HFF-Myc (cell line): Measurements from ENCODE around the gene TRIP11.

Experiments
- DNase-seq: peaks from one replicate; pipeline ENCODE4 v3.0.0-alpha.2; 2011; ENCODE audit warnings: low read depth; ENCODE audit errors: extremely low read depth
- H3K4me3 ChIP-seq: replicated peaks from 2 replicates; pipeline ENCODE4 v1.5.1; 2011; ENCODE audit warnings: low read depth, mild to moderate bottlenecking, control low read depth, low read length
- TF ChIP-seq, protein P1 (sequence below): IDR thresholded peaks from 2 replicates; pipeline ENCODE4 v1.5.1; 2012; ENCODE audit warnings: mild to moderate bottlenecking, low read depth, low read length, control low read depth; ENCODE audit errors: missing control alignments

Gene TRIP11

DNA sequence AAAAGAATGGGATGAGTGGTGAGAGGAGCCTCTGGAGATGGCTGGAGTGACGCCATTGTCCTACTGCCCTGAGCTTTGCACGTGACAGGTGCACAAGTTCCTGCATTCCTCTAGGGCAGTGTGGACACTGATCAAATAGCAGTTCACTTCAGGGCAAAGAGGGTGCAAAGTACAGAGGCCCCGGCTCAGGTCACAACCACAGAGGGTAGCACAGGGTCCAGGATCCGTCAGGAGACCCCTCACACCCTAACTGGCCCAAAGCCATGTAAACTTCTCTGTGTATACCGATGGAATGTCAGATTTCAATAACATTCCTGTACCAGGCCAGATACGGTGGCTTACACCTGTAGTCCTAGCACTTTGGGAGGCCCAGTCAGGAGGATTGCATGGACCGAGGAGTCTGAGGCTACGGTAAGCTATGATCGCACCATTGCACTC lies 82.0 kb downstream of the TRIP11 start:
- TF ChIP-seq, protein P1, sequence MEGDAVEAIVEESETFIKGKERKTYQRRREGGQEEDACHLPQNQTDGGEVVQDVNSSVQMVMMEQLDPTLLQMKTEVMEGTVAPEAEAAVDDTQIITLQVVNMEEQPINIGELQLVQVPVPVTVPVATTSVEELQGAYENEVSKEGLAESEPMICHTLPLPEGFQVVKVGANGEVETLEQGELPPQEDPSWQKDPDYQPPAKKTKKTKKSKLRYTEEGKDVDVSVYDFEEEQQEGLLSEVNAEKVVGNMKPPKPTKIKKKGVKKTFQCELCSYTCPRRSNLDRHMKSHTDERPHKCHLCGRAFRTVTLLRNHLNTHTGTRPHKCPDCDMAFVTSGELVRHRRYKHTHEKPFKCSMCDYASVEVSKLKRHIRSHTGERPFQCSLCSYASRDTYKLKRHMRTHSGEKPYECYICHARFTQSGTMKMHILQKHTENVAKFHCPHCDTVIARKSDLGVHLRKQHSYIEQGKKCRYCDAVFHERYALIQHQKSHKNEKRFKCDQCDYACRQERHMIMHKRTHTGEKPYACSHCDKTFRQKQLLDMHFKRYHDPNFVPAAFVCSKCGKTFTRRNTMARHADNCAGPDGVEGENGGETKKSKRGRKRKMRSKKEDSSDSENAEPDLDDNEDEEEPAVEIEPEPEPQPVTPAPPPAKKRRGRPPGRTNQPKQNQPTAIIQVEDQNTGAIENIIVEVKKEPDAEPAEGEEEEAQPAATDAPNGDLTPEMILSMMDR: no peak
- no peak overlapping the region for H3K4me3 ChIP-seq
- no peak for DNase-seq

DNA sequence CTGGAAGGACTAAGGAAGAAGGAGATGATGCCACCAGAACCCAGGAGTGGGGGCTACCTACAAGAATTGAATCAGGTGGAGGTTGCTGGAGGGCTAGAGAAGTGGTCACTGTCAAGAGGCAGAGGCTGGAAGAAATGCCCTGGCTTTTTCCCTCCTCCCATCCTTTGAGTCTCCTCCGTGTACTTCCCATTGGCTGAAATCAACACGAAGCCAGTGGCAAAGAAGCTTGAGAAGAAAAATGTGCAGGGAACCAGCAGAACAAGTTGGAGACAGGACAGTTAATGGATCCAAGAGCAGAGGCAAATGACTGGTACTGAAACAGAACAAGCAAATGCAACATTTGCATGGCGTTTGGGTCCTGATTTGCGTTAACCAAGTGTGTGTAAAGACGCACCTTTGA lies 83.2 kb downstream of the TRIP11 start:
- DNase-seq: no peak
- TF ChIP-seq, protein P1: no peak
- H3K4me3 ChIP-seq: no peak overlapping the region

DNA sequence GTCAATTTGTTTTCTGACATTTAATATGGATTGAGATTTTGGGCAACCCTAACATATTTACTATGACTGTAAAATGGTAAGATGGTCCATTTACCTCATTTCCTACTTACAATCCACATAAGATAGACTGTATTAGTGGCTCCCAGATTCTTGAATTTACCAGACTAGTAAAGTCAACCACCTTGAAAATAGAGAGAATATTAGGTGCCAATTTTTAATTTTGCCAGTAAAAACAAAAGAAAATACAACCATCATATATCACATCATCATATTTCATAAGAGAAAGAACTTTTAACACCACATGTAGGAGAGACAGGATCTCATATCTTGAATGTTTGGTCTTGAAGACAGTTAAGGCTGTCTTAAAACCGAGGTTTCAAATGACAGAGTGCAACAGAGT lies 84.7 kb downstream of the TRIP11 start:
- no peak overlapping the region for H3K4me3 ChIP-seq
- DNase-seq: no peak

DNA sequence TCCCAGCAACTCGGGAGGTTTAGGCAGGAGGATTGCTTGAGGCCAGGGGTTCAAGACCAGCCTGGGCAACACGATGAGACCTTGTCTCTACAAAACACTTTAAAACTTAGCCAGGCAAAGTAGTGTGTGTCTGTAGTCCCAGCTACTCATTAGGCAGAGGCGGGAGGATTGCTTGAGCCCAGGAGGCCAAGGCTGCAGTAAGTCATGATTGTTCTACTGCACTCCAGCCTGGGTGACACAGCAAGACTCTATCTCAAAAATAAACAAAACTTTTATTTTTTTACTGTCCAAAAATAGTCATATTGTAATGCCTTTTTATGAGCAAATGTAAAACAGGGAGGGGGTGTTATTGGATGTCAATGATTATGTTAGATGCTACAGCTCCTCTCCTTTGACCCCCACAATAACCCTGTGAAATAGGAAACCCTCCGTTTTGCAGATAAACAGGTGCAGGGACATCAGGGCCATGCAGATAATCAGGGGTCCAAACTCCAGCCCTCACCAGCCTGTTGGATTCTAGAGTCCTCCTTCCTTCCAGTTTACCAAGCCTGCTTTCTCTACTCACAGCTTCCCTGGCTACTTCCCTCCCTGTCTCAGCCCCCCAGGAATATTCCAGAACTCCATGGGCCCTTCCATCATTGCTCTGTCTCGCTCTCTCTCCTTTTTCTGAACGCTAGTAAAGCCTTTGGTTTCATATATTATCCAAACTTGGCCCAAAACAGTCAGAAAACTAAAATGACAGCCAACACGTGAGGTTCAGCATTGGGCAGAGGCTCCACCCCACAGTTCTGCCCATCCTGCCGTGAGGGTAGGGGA lies 86.5 kb downstream of the TRIP11 start:
- TF ChIP-seq, protein P1: no peak
- DNase-seq: no peak
- H3K4me3 ChIP-seq: no peak overlapping the region

More for the DNA sequence above, 84.7 kb downstream of the TRIP11 start:
- TF ChIP-seq, protein P1: no peak

DNA sequence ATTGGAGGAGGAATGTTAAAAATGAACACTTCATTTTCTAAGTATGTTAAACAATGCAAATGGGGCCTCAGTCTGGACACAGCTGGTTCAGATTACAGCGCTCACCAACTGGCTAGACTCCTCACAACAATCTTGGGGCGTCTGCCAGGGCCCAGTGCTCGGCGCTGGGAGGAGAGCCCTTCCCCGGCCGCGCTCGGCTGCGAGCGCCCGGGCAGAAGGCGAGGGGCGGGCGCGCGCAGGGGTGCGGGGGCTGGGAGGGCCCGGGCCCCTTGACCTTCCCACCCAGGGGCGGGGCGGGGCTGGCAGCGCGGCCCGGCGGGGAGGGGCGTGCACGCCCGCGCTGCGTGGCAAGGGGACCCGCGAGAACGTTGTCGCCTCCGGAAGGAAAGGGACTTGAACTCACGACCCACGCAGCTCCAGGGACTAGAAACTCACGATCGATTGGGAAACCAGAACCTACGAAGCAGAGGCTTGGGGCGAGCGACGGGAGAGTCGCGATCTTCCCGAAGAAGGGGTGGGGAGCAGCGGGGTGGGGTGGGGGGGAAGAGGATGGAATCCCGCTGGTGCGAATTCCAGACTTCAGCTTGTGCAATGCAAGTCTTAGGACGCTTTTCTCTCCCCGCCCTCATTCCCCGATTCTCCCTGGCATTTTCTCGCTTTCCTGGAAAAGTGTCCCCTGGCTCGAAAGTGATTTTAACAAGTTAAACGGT lies 92.2 kb downstream of the TRIP11 start, which contains the start of gene FBLN5:
Gene FBLN5, minus strand, starts transcription at position 220 of the 710 bp plus-strand sequence. CDS start 465 bp downstream, outside the sequence.
- H3K4me3 ChIP-seq: peak within 1 kb of the TSS; percentile 61
- TF ChIP-seq, protein P1: no peak

DNA sequence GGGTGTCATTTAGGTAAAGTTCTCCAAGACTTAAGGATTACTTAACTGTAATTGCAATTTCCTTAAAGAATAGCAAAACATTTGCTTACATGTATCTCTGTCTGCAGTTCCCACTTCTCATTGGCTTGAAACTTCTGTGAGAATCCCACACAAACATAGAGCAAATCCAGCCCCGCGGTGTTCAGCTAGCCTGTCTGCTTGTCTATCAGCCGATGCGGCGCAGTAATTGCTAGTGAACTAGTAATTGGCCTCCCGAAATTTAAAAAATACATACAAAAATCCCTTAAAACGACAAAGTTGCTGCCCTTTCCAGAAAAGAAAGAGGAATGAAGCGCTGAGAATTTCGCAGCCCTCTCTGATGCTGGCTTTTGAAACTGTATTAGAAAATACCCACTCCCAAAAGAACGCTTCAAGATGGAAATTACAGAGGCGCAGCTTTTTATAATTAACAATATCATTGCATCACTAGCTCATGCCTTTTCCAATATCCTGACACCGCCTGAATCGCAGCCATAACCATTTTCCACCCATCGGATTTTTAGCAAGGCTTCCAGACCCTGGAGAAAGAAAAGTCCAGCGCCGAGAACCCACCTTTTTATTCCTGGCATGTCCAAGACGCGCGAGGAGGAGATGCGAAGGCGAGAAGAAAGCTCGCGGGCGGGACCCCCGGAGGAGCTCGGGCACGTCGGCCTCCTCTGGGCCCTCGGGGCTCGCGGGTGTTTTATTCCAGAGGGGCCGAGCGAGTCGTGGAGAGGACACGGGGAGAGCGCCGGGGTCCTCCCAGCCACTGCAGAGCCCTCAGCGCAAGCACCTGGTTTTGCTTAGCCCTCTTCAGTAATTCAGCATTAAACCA lies 93.0 kb downstream of the TRIP11 start:
- no peak for DNase-seq
- peak overlapping the region; percentile 61 for H3K4me3 ChIP-seq
- TF ChIP-seq, protein P1: no peak

More for the DNA sequence above, 92.2 kb downstream of the TRIP11 start, which contains the start of gene FBLN5:
- DNase-seq: peak; percentile 73
